ENCODE results near the gene TMEM109. TPM values are rescaled to one million over a fixed set of nuclear protein-coding genes. Genes with fewer than 3 reads are reported as not detected.
"Not testable (repeated sequence)": the region's sequence is repeated elsewhere in the genome, so short reads cannot be mapped to it uniquely, and the experiment has no call there.

The TMEM109 gene
- total RNA-seq, 1 donor from 2014 or later: 7.6 TPM

DNA sequence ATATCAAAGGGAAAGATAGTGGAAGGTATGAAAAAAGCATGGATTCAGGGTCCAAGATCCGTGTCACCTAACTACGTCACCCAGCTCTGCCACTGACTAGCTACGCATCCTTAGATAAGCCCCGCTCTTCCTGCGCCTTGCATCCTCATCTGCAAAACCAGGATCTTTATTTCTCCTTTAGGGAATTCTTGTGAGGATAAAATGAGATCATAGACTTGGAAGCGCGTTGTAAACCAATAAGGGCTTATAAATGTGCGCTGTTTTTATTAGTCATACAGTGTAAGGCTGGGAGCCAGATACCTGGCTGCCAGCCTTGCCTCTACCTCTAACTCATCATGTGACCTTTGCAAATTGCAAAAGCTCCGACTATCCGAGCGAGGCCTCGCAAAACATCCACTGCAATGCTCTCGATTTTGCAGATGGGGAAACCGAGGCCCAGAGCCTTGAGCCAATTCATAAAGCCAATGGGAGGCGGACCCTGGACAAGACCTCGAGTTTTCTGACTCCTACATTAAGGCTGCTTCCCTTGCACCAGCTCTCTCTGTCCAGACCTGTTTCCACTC is 8.3 kb upstream of the TMEM109 start:
- H3K4me3 ChIP-seq (ENCODE audit: low read depth, low read length): peak overlapping the region; percentile 82
- TF ChIP-seq, protein P1, sequence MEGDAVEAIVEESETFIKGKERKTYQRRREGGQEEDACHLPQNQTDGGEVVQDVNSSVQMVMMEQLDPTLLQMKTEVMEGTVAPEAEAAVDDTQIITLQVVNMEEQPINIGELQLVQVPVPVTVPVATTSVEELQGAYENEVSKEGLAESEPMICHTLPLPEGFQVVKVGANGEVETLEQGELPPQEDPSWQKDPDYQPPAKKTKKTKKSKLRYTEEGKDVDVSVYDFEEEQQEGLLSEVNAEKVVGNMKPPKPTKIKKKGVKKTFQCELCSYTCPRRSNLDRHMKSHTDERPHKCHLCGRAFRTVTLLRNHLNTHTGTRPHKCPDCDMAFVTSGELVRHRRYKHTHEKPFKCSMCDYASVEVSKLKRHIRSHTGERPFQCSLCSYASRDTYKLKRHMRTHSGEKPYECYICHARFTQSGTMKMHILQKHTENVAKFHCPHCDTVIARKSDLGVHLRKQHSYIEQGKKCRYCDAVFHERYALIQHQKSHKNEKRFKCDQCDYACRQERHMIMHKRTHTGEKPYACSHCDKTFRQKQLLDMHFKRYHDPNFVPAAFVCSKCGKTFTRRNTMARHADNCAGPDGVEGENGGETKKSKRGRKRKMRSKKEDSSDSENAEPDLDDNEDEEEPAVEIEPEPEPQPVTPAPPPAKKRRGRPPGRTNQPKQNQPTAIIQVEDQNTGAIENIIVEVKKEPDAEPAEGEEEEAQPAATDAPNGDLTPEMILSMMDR (IDR thresholded peaks at IDR 0.05; ENCODE audit: insufficient read depth, low read length, severe bottlenecking): no peak
- H3K27me3 ChIP-seq (ENCODE audit: control insufficient read depth, insufficient read depth, low read length): no peaks in the 10 kb centered on the region
- peaks cover 29% of the 10 kb centered on the region for H3K36me3 ChIP-seq (ENCODE audit: control insufficient read depth, insufficient read depth, low read length)
- DNase-seq (ENCODE audit: low read depth) (peak; percentile 88), FAIRE-seq (no peak)

- DNase-seq (ENCODE audit: low read depth) (peak; percentile 92), FAIRE-seq (no peak)
- H3K27me3 ChIP-seq (ENCODE audit: control insufficient read depth, insufficient read depth, low read length): no peaks in the 10 kb centered on the region
- H3K4me3 ChIP-seq (ENCODE audit: low read depth, low read length): peak within 1 kb of the TSS; percentile 82
- H3K36me3 ChIP-seq (ENCODE audit: control insufficient read depth, insufficient read depth, low read length): peaks cover 23% of the 10 kb centered on the region
- TF ChIP-seq, protein P1 (IDR thresholded peaks at IDR 0.05; ENCODE audit: insufficient read depth, low read length, severe bottlenecking): no peak
Measured at GRCh38 chr11:60906132-60906972, 7.6 kb upstream of the TMEM109 start, which contains the start of gene PRPF19. Gene PRPF19 (minus strand): TSS chr11:60906585. CDS start chr11:60906382, 203 bp downstream.

DNA sequence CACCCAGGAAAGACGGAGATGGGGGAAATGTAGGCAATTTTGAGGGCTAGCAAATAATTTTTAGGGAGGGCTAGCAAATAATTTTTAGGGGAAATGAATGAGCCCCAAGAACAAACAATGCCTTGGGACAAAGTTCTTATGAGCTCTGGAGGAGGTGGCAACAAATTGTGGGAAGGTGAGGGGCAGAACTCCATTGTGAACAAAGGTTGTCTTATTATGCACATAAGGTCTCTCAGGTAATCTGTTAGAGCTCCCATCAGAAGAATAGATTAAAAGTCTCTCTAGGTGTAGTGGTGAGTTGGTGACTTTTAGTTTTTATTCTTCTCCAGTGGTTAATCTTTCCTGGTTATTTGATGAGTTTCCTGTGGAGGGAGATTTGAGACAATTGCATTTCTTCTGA is 5.2 kb upstream of the TMEM109 start:
- H3K4me3 ChIP-seq (ENCODE audit: low read depth, low read length): no peak overlapping the region
- H3K36me3 ChIP-seq (ENCODE audit: control insufficient read depth, insufficient read depth, low read length): peaks cover 1% of the 10 kb centered on the region
- no peak for FAIRE-seq
- DNase-seq (ENCODE audit: low read depth): no peak
- TF ChIP-seq, protein P1 (IDR thresholded peaks at IDR 0.05; ENCODE audit: insufficient read depth, low read length, severe bottlenecking): no peak
- no peaks in the 10 kb centered on the region for H3K27me3 ChIP-seq (ENCODE audit: control insufficient read depth, insufficient read depth, low read length)

DNA sequence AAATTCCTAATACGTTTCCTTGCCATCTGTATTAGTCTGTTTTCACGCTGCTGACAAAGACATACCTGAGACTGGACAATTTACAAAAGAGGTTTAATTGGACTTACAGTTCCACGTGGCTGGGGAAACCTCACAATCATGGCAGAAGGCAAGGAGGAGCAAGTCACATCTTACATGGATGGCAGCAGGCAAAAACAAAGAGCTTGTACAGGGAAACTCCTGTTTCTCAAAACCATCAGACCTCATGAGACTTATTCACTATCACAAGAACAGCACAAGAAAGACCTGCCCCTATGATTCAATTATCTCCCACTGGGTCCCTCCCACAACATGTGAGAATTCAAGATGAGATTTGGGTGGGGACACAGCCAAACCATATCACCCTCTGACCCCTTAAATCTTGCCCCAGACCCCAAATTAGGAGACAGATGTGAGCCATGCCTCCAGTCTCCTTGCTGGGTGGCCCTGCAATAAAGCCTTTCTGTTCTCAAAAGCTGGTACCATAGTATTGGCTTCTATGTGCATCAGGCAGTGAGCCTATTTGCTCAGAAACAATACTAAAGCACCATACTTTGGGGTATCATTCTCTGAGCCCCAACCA is 4.2 kb upstream of the TMEM109 start:
- H3K27me3 ChIP-seq (ENCODE audit: control insufficient read depth, insufficient read depth, low read length); H3K4me3 ChIP-seq (ENCODE audit: low read depth, low read length); DNase-seq (ENCODE audit: low read depth); H3K36me3 ChIP-seq (ENCODE audit: control insufficient read depth, insufficient read depth, low read length); FAIRE-seq: not testable (repeated sequence)

- no peak for FAIRE-seq
- H3K36me3 ChIP-seq (ENCODE audit: control insufficient read depth, insufficient read depth, low read length): no peaks in the 10 kb centered on the region
- no peak overlapping the region for H3K4me3 ChIP-seq (ENCODE audit: low read depth, low read length)
- no peak for DNase-seq (ENCODE audit: low read depth)
- H3K27me3 ChIP-seq (ENCODE audit: control insufficient read depth, insufficient read depth, low read length): no peaks in the 10 kb centered on the region
- TF ChIP-seq, protein P1 (IDR thresholded peaks at IDR 0.05; ENCODE audit: insufficient read depth, low read length, severe bottlenecking): no peak
Measured at GRCh38 chr11:60910281-60910687, 3.7 kb upstream of the TMEM109 start.

DNA sequence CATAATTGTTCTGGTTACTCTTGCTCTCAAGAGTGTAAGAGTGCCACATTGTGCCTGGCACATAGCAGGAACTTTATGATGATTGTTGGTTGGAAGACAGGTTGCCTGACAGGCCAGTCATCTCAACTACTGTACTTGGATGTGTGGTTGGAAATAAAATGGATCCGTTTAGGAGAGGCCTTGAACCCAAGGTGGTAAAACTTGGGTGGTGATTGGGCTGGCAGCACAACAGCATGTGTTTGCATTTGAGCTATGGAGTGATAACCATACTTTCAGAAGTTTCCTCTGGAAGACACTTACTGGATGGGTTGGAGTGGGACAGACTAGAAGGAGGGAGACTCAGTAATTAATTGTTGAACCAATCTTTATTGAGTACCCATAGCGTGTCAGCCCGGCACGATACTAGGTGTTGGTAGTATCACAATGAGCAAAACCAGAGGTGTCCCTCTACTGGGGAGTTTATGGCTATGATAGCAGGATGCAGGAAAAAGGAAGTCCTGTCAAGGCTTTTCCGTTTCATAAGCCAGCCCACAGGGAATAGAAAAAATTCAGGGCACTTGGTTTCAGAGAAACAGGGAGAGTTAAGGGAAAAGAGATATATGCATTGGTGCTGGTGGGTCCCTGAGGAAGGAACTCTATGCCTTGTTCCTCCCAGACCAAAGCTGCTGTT is 3.1 kb upstream of the TMEM109 start:
- no peak overlapping the region for H3K4me3 ChIP-seq (ENCODE audit: low read depth, low read length)
- FAIRE-seq: no peak
- H3K27me3 ChIP-seq (ENCODE audit: control insufficient read depth, insufficient read depth, low read length): no peaks in the 10 kb centered on the region
- no peak for DNase-seq (ENCODE audit: low read depth)
- no peaks in the 10 kb centered on the region for H3K36me3 ChIP-seq (ENCODE audit: control insufficient read depth, insufficient read depth, low read length)
- TF ChIP-seq, protein P1 (IDR thresholded peaks at IDR 0.05; ENCODE audit: insufficient read depth, low read length, severe bottlenecking): no peak

All from bronchial epithelial cell (primary cell).